Astrocyte (in vitro differentiated cells and primary cell): Measurements from ENCODE around the gene CCNE1. TPM values are rescaled to one million over a fixed set of nuclear protein-coding genes. Genes with fewer than 3 reads are reported as not detected.

Source experiments
- DNase-seq: peaks from one replicate; pipeline ENCODE4 v3.0.0-alpha.2; 2010; ENCODE audit warnings: low read depth
- FAIRE-seq: peaks from 2 replicates; lab custom pipeline; 2011; peaks lifted over from hg19 to GRCh38; lab: Jason Lieb, UNC
- H2AFZ ChIP-seq: 2 replicates; pipeline ENCODE4 v1.6.0; 2012; ENCODE audit warnings: low read depth, low read length, inconsistent platforms
- H3K27ac ChIP-seq: 2 replicates; pipeline ENCODE4 v1.5.1; 2011; ENCODE audit warnings: low read depth, low read length, inconsistent platforms
- H3K27me3 ChIP-seq: 2 replicates; pipeline ENCODE4 v1.6.0; 2011; ENCODE audit warnings: low read length, inconsistent platforms; ENCODE audit not compliant: insufficient read depth
- H3K36me3 ChIP-seq: 2 replicates; pipeline ENCODE4 v1.5.1; 2011; ENCODE audit warnings: low read length, inconsistent platforms; ENCODE audit not compliant: insufficient read depth
- H3K4me1 ChIP-seq: 2 replicates; pipeline ENCODE4 v1.5.1; 2011; ENCODE audit warnings: low read length, inconsistent platforms; ENCODE audit not compliant: insufficient read depth
- H3K4me2 ChIP-seq: 2 replicates; pipeline ENCODE4 v1.6.0; 2012; ENCODE audit warnings: low read length, inconsistent platforms
- H3K4me3 ChIP-seq: 2 replicates; pipeline ENCODE4 v1.5.1; 2011; ENCODE audit warnings: low read depth, mild to moderate bottlenecking, low read length, inconsistent platforms; ENCODE audit not compliant: insufficient read depth
- H3K79me2 ChIP-seq: 2 replicates; pipeline ENCODE4 v1.6.0; 2012; ENCODE audit warnings: mild to moderate bottlenecking, low read length, inconsistent platforms; ENCODE audit not compliant: insufficient read depth
- H3K9ac ChIP-seq: 2 replicates; pipeline ENCODE4 v1.6.0; 2012; ENCODE audit warnings: mild to moderate bottlenecking, low read length, inconsistent platforms
- H3K9me3 ChIP-seq: 2 replicates; pipeline ENCODE4 v1.5.1; 2012; ENCODE audit warnings: low read depth, mild to moderate bottlenecking, low read length, inconsistent platforms; ENCODE audit not compliant: insufficient read depth
- H4K20me1 ChIP-seq: 2 replicates; pipeline ENCODE4 v1.6.0; 2012; ENCODE audit warnings: low read length, inconsistent platforms; ENCODE audit not compliant: insufficient read depth
- H3K27ac Mint-ChIP-seq: one replicate; pipeline ENCODE4 v1.8.0; 2021; ENCODE audit warnings: mild to moderate bottlenecking, mixed read lengths; ENCODE audit not compliant: unreplicated experiment
- H3K27me3 Mint-ChIP-seq: one replicate; pipeline ENCODE4 v1.8.0; 2021; ENCODE audit warnings: low read depth, mixed read lengths; ENCODE audit not compliant: unreplicated experiment
- H3K36me3 Mint-ChIP-seq: one replicate; pipeline ENCODE4 v1.8.0; 2021; ENCODE audit warnings: low read depth, mixed read lengths; ENCODE audit not compliant: unreplicated experiment
- H3K4me1 Mint-ChIP-seq: one replicate; pipeline ENCODE4 v1.8.0; 2021; ENCODE audit warnings: low read depth, mixed read lengths; ENCODE audit not compliant: unreplicated experiment
- H3K4me3 Mint-ChIP-seq: one replicate; pipeline ENCODE4 v1.8.0; 2021; ENCODE audit warnings: mild to moderate bottlenecking, moderate library complexity, mixed read lengths; ENCODE audit not compliant: unreplicated experiment
- H3K9me3 Mint-ChIP-seq: one replicate; pipeline ENCODE4 v1.8.0; 2021; ENCODE audit warnings: mild to moderate bottlenecking, mixed read lengths; ENCODE audit not compliant: unreplicated experiment
- CTCF ChIP-seq: IDR thresholded peaks from 2 replicates; pipeline ENCODE4 v1.5.1; 2011; ENCODE audit warnings: low read depth, mild to moderate bottlenecking, inconsistent platforms, low read length, moderate library complexity; ENCODE audit not compliant: insufficient read depth
- EZH2 ChIP-seq: IDR thresholded peaks from 2 replicates; pipeline ENCODE4 v1.6.1; 2012; ENCODE audit warnings: mild to moderate bottlenecking, low read length, inconsistent platforms; ENCODE audit not compliant: insufficient read depth
- total RNA-seq: library from RNA; stranded (reverse); gene quantifications from 2 replicates; pipeline ENCODE4 v1.2.1, GENCODE V29; 2021

The CCNE1 gene
- total RNA-seq, 1 donor from 2014 or later, result 8.8 TPM

DNA sequence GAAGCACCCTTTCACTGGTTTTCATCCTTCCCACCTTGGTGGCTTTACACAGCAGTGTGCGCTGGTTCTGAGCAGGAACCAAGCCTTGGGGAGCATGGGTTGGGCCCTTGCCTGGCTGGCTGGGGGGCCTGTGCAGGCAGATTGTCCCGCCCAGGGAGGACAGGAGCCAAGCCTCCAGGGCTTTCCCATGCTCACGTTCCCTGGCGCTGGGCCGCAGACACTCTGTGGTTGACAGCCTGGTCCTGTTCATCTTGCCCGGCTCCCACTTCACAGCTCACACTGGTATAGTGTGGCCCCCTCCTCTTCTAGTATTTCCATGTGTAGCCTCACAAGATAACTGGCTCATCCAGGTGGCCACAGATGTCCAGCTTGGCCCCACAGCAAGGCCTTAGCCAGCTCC, 4.6 kb upstream of the CCNE1 start:
- Histone ChIP-seq H3K79me2 (no peaks in the 10 kb centered on the region), H3K36me3 (no peaks in the 10 kb centered on the region), H3K27ac (no peak overlapping the region), H3K4me3 (no peak overlapping the region), H4K20me1 (no peaks in the 10 kb centered on the region), H3K4me1 (peaks cover 2% of the 10 kb centered on the region), H3K27me3 (no peaks in the 10 kb centered on the region), H2AFZ (no peak overlapping the region), H3K9ac (no peak overlapping the region), H3K4me2 (no peak overlapping the region), H3K9me3 (no peaks in the 10 kb centered on the region)
- H3K36me3 Mint-ChIP-seq, result no peaks in the 10 kb centered on the region
- DNase-seq (no peak), FAIRE-seq (no peak)
- H3K4me3 Mint-ChIP-seq, result no peak overlapping the region
- peaks cover 3% of the 10 kb centered on the region for H3K27me3 Mint-ChIP-seq
- no peak for TF ChIP-seq CTCF
- TF ChIP-seq EZH2, result no peak
- H3K27ac Mint-ChIP-seq, result no peak overlapping the region
- H3K9me3 Mint-ChIP-seq, result peaks cover 2% of the 10 kb centered on the region
- H3K4me1 Mint-ChIP-seq, result no peaks in the 10 kb centered on the region

- H3K9ac ChIP-seq, result no peak overlapping the region
- H3K4me1 ChIP-seq, result peaks cover 2% of the 10 kb centered on the region
- TF ChIP-seq EZH2, result no peak
- no peak for TF ChIP-seq CTCF
- no peak overlapping the region for H3K4me3 ChIP-seq
- no peaks in the 10 kb centered on the region for H3K79me2 ChIP-seq
- no peak overlapping the region for H2AFZ ChIP-seq
- no peak overlapping the region for H3K4me2 ChIP-seq
- H3K27ac ChIP-seq, result no peak overlapping the region
- no peaks in the 10 kb centered on the region for H3K9me3 ChIP-seq
- no peaks in the 10 kb centered on the region for H4K20me1 ChIP-seq
- H3K4me3 Mint-ChIP-seq, result no peak overlapping the region
- DNase-seq, result no peak
- FAIRE-seq, result no peak
- no peaks in the 10 kb centered on the region for H3K4me1 Mint-ChIP-seq
- H3K27me3 Mint-ChIP-seq, result peaks cover 3% of the 10 kb centered on the region
- no peaks in the 10 kb centered on the region for H3K36me3 Mint-ChIP-seq
- H3K9me3 Mint-ChIP-seq, result peaks cover 2% of the 10 kb centered on the region
- H3K27me3 ChIP-seq, result no peaks in the 10 kb centered on the region
- H3K27ac Mint-ChIP-seq, result no peak overlapping the region
- H3K36me3 ChIP-seq, result no peaks in the 10 kb centered on the region
Observed at GRCh38 chr19:29807870-29808405, 3.9 kb upstream of the CCNE1 start.

DNA sequence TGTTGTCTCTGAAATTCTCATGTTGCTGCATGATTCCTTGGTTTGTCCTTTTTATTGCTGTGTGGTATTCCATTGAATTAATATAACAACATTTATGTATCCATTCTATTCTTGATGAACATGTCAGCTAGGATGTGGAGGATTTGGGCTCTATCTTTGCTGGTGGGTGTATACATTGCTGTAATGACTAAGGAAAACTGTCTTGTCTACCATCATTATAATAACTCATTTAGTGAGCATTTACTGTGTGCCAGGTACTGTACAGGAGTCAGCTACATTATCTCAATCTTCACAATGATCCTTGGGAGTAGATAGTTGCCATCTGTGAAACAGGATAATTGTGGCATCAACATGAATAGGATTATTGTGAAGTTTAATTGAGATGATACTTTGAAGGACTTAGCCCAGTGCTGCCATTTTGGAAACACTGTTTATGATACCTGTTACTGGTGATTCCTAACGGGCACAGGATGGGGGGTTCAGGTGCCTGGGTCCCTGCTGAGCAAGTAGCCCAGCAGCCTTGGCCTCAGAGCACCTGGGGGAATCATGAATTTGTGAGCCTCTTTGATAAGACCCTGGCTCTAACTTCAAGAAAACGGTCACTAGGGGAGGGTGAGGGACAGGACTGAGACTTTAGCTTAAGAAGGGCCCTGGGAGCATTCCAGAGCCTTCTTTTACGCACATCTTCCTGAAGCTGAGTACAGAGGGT, 1.8 kb upstream of the CCNE1 start:
- no peak overlapping the region for H3K4me3 ChIP-seq

More for the DNA sequence above, 1.8 kb upstream of the CCNE1 start:
- H3K27me3 Mint-ChIP-seq, result peaks cover 3% of the 10 kb centered on the region
- H3K27me3 ChIP-seq, result no peaks in the 10 kb centered on the region
- no peak overlapping the region for H2AFZ ChIP-seq
- peaks cover 2% of the 10 kb centered on the region for H3K4me1 ChIP-seq
- FAIRE-seq (no peak), DNase-seq (no peak)
- H3K9ac ChIP-seq, result no peak overlapping the region
- no peaks in the 10 kb centered on the region for H3K79me2 ChIP-seq
- H3K36me3 Mint-ChIP-seq, result peaks cover 2% of the 10 kb centered on the region
- H3K27ac Mint-ChIP-seq, result no peak overlapping the region
- no peak overlapping the region for H3K27ac ChIP-seq
- no peak overlapping the region for H3K4me2 ChIP-seq
- TF ChIP-seq EZH2, result no peak
- TF ChIP-seq CTCF, result no peak
- H3K9me3 Mint-ChIP-seq, result peaks cover 2% of the 10 kb centered on the region
- no peaks in the 10 kb centered on the region for H3K4me1 Mint-ChIP-seq
- H3K4me3 Mint-ChIP-seq, result no peak overlapping the region
- no peaks in the 10 kb centered on the region for H3K36me3 ChIP-seq
- no peaks in the 10 kb centered on the region for H3K9me3 ChIP-seq
- H4K20me1 ChIP-seq, result no peaks in the 10 kb centered on the region
